Ishikawa (cell line): Measurements from ENCODE around the gene CLDN1.

Experiments
- CEBPB ChIP-seq: IDR thresholded peaks from 2 replicates; pipeline ENCODE4 v1.6.1; 2012
- CREB1 ChIP-seq: IDR thresholded peaks from 2 replicates; pipeline ENCODE4 v1.6.1; 2012; ENCODE audit warnings: low read depth
- EGR1 ChIP-seq: IDR thresholded peaks from 2 replicates; pipeline ENCODE4 v1.6.1; 2012
- EP300 ChIP-seq: IDR thresholded peaks from 2 replicates; pipeline ENCODE4 v1.6.1; 2012; ENCODE audit warnings: borderline replicate concordance
- FOXM1 ChIP-seq: IDR thresholded peaks from 2 replicates; pipeline ENCODE4 v1.6.1; 2012; ENCODE audit warnings: low read depth, borderline replicate concordance
- MAX ChIP-seq: IDR thresholded peaks from 2 replicates; pipeline ENCODE4 v1.6.1; 2012
- NFIC ChIP-seq: IDR thresholded peaks from 2 replicates; pipeline ENCODE4 v1.6.1; 2012
- RAD21 ChIP-seq: IDR thresholded peaks from 2 replicates; pipeline ENCODE4 v1.6.1; 2012; ENCODE audit warnings: low read depth
- REST ChIP-seq: IDR thresholded peaks from 2 replicates; pipeline ENCODE4 v1.6.1; 2012; ENCODE audit warnings: low read depth, mild to moderate bottlenecking
- TAF1 ChIP-seq: IDR thresholded peaks from 2 replicates; pipeline ENCODE4 v1.6.1; 2012; ENCODE audit warnings: low read depth, mild to moderate bottlenecking
- TCF12 ChIP-seq: IDR thresholded peaks from 2 replicates; pipeline ENCODE4 v1.6.1; 2012; ENCODE audit warnings: low read depth
- TEAD4 ChIP-seq: IDR thresholded peaks from 2 replicates; pipeline ENCODE4 v1.6.1; 2012
- USF1 ChIP-seq: IDR thresholded peaks from 2 replicates; pipeline ENCODE4 v1.6.1; 2012
- YY1 ChIP-seq: IDR thresholded peaks from 2 replicates; pipeline ENCODE4 v1.6.1; 2012; ENCODE audit warnings: low read depth
- ZBTB7A ChIP-seq: IDR thresholded peaks from 2 replicates; pipeline ENCODE4 v1.6.1; 2012; ENCODE audit warnings: low read depth

CLDN1 gene

GRCh38 chr3:190320594-190321362 is 1.5 kb downstream of the CLDN1 start:
- no peak for TF ChIP-seq REST

GRCh38 chr3:190319660-190320059 is 2.6 kb downstream of the CLDN1 start:
- TF ChIP-seq TAF1 (no peak), TEAD4 (no peak), EP300 (no peak), NFIC (peak; percentile 13; the same call in 1 of the 2 replicates)

- TF ChIP-seq EP300 (no peak), TCF12 (no peak), CEBPB (no peak), USF1 (no peak), FOXM1 (no peak), YY1 (no peak), ZBTB7A (no peak), TEAD4 (no peak), REST (no peak), RAD21 (no peak), CREB1 (no peak), NFIC (no peak), MAX (no peak), TAF1 (no peak), EGR1 (no peak)
Measured at GRCh38 chr3:190318666-190319065, 3.6 kb downstream of the CLDN1 start.

GRCh38 chr3:190314741-190315140 is 7.5 kb downstream of the CLDN1 start:
- no peak for TF ChIP-seq FOXM1
- TF ChIP-seq CREB1: no peak
- TF ChIP-seq EP300: no peak
- TF ChIP-seq EGR1: no peak
- no peak for TF ChIP-seq MAX
- no peak for TF ChIP-seq YY1
- no peak for TF ChIP-seq TAF1
- TF ChIP-seq CEBPB: no peak
- no peak for TF ChIP-seq ZBTB7A

GRCh38 chr3:190309414-190309813 is 12.8 kb downstream of the CLDN1 start:
- TF ChIP-seq CEBPB (no peak), MAX (no peak), EP300 (no peak), TAF1 (no peak), USF1 (no peak), NFIC (no peak), RAD21 (no peak), FOXM1 (no peak), TCF12 (no peak)

GRCh38 chr3:190308154-190308553 is 14.1 kb downstream of the CLDN1 start:
- TF ChIP-seq ZBTB7A: no peak
- TF ChIP-seq YY1: no peak
- no peak for TF ChIP-seq EGR1
- no peak for TF ChIP-seq NFIC
- no peak for TF ChIP-seq FOXM1
- TF ChIP-seq EP300: no peak
- no peak for TF ChIP-seq RAD21
- no peak for TF ChIP-seq USF1
- no peak for TF ChIP-seq REST
- no peak for TF ChIP-seq CEBPB
- TF ChIP-seq MAX: no peak
- TF ChIP-seq TEAD4: no peak
